ENCODE results near the gene CHM. TPM values are rescaled to one million over a fixed set of nuclear protein-coding genes. Genes with fewer than 3 reads are reported as not detected.
A peak's percentile ranks its signal among the peaks of the same experiment; 100 is the strongest.

The CHM gene
- 43.9 and 44.3 TPM in 2 replicates for total RNA-seq (ENCODE audit: low replicate concordance)
- long read RNA-seq, full-length matches to known transcripts, result 27 of 54 reads
- long read RNA-seq, partial matches to known transcripts, result 8 of 54 reads
- long read RNA-seq, other reads (novel, unspliced or antisense), result 19 of 54 reads

GRCh38 chrX:86047174-86047935, at the start of gene CHM:
Gene CHM (minus strand): TSS chrX:86047558. CDS start chrX:86047532, 26 bp downstream.
- peaks cover 10% of the 10 kb centered on the region for H3K36me3 Mint-ChIP-seq
- no peak within 1 kb of the TSS for H3K4me3 Mint-ChIP-seq
- H3K9me3 Mint-ChIP-seq, result peaks cover 7% of the 10 kb centered on the region
- DNase-seq (ENCODE audit: extremely low spot score, unreplicated experiment), result peak; percentile 70
- H3K27me3 Mint-ChIP-seq, result no peaks in the 10 kb centered on the region
- H3K27ac Mint-ChIP-seq, result no peak within 1 kb of the TSS
- no peak for TF ChIP-seq CTCF (conservative IDR thresholded peaks at IDR 0.05)
- H3K4me1 Mint-ChIP-seq (ENCODE audit: unreplicated experiment), result peaks cover 4% of the 10 kb centered on the region

- no peak for DNase-seq (ENCODE audit: extremely low spot score, unreplicated experiment)
- H3K36me3 Mint-ChIP-seq, result no peaks in the 10 kb centered on the region
- H3K9me3 Mint-ChIP-seq, result peaks cover 10% of the 10 kb centered on the region
- no peaks in the 10 kb centered on the region for H3K4me1 Mint-ChIP-seq (ENCODE audit: unreplicated experiment)
- no peak overlapping the region for H3K27ac Mint-ChIP-seq
- no peak for TF ChIP-seq CTCF (conservative IDR thresholded peaks at IDR 0.05)
- no peaks in the 10 kb centered on the region for H3K27me3 Mint-ChIP-seq
- no peak overlapping the region for H3K4me3 Mint-ChIP-seq
Measured at GRCh38 chrX:86078650-86079049, 31.3 kb upstream of the CHM start.

- DNase-seq (ENCODE audit: extremely low spot score, unreplicated experiment), result no peak
- Mint-ChIP-seq H3K4me3 (no peak overlapping the region), H3K27me3 (no peaks in the 10 kb centered on the region), H3K36me3 (no peaks in the 10 kb centered on the region), H3K27ac (no peak overlapping the region), H3K9me3 (peaks cover 7% of the 10 kb centered on the region), H3K4me1 (ENCODE audit: unreplicated experiment) (no peaks in the 10 kb centered on the region)
- TF ChIP-seq CTCF (conservative IDR thresholded peaks at IDR 0.05), result no peak
Measured at GRCh38 chrX:86066998-86067397, 19.6 kb upstream of the CHM start.

GRCh38 chrX:86061407-86061806, 14.0 kb upstream of the CHM start:
- H3K4me1 Mint-ChIP-seq (ENCODE audit: unreplicated experiment), result no peaks in the 10 kb centered on the region
- no peaks in the 10 kb centered on the region for H3K9me3 Mint-ChIP-seq
- no peak overlapping the region for H3K27ac Mint-ChIP-seq
- no peak for DNase-seq (ENCODE audit: extremely low spot score, unreplicated experiment)
- H3K27me3 Mint-ChIP-seq, result no peaks in the 10 kb centered on the region
- no peak for TF ChIP-seq CTCF (conservative IDR thresholded peaks at IDR 0.05)
- H3K36me3 Mint-ChIP-seq, result no peaks in the 10 kb centered on the region
- no peak overlapping the region for H3K4me3 Mint-ChIP-seq

- Mint-ChIP-seq H3K36me3 (no peaks in the 10 kb centered on the region), H3K27ac (no peak overlapping the region), H3K4me3 (no peak overlapping the region), H3K27me3 (no peaks in the 10 kb centered on the region), H3K4me1 (ENCODE audit: unreplicated experiment) (no peaks in the 10 kb centered on the region), H3K9me3 (peaks cover 7% of the 10 kb centered on the region)
- no peak for TF ChIP-seq CTCF (conservative IDR thresholded peaks at IDR 0.05)
- DNase-seq (ENCODE audit: extremely low spot score, unreplicated experiment), result no peak
Measured at GRCh38 chrX:86051741-86052140, 4.4 kb upstream of the CHM start.
